Activated CD4-positive, alpha-beta T cell treated with anti-CD3 and anti-CD28 coated beads, Interleukin-2, amount 10 ng/mL, durations not matched to agents 24 days and 14 days (primary cell): ENCODE data around the gene TMEM106A. TPM values are rescaled to one million over a fixed set of nuclear protein-coding genes. Genes with fewer than 3 reads are reported as not detected.

Experiments used
- total RNA-seq: library from RNA; stranded (reverse); gene quantifications from 2 replicates; pipeline ENCODE4 v1.2.3, GENCODE V29; 2022

Gene TMEM106A
- total RNA-seq, 1 donor from 2014 or later, result 17.9 TPM

Other genes with a start within 250 kb of the TMEM106A start
- gene AARSD1, start 247.4 kb upstream of the TMEM106A start, total RNA-seq, result 78.2 and 78.4 TPM in 2 replicates
- gene PTGES3L, start 231.8 kb upstream of the TMEM106A start, total RNA-seq, result 0.66 and 1.4 TPM in 2 replicates
- gene RUNDC1, start 231.3 kb upstream of the TMEM106A start, total RNA-seq, result 20.2 and 20.5 TPM in 2 replicates
- gene RPL27, start 213.5 kb upstream of the TMEM106A start, total RNA-seq, result 1,178 and 1,206 TPM in 2 replicates
- gene IFI35, start 205.1 kb upstream of the TMEM106A start, total RNA-seq, result 51.9 and 55.2 TPM in 2 replicates
- gene VAT1, start 189.5 kb upstream of the TMEM106A start, total RNA-seq, result 17.9 and 18.8 TPM in 2 replicates
- gene RND2, start 186.6 kb upstream of the TMEM106A start, total RNA-seq, result 0.07 TPM in 2 replicates
- gene BRCA1, start 86.5 kb upstream of the TMEM106A start, total RNA-seq, result 88.1 and 93.3 TPM in 2 replicates
- gene NBR1, start 40.7 kb upstream of the TMEM106A start, total RNA-seq, result 51.2 and 53.5 TPM in 2 replicates
- gene CCDC200, start 16.7 kb downstream of the TMEM106A start, total RNA-seq, result 0.65 and 0.92 TPM in 2 replicates
- gene RNU2-1, start 22.1 kb downstream of the TMEM106A start, total RNA-seq, result 5,051 and 5,500 TPM in 2 replicates
- 3.3 and 3.5 TPM in 2 replicates for gene ARL4D, start 187.1 kb downstream of the TMEM106A start, total RNA-seq